OCI-LY3 (cell line): ENCODE data around the gene MAP2K4.

Experiments used
- EZH2phosphoT487 ChIP-seq: fragments of 200-600 bp; shearing (Covaris generic); IDR thresholded peaks from 2 replicates; pipeline ENCODE4 v1.6.1; 2018; ENCODE audit warnings: antibody characterized with exemption, mixed run types, low read depth
- TF ChIP-seq, protein P1 (sequence below): fragments of 200-600, 300-600 bp; sonication (generic); IDR thresholded peaks from 2 replicates; pipeline ENCODE4 v1.5.1; 2014; ENCODE audit warnings: antibody characterized with exemption, low read length, low read depth

DNA sequence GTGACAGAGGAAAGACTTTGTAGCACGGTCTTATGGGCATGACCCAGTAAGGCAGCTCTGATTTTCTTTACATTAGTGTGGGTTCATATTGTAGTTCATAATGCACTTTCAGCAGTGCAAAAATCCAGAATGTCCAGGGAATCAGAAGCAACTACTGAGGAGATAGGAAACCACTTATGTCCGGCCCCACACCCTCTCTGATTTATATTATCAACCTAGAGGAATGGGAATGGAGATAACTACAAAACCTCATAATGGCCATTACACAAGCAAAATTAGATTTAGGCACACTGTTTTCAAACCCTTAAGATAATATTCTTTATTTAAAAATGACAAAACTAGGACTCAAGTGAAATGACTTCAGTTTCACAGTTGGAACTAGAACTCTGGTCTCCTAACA, 7.9 kb downstream of the MAP2K4 start:
- no peak for TF ChIP-seq EZH2phosphoT487
- TF ChIP-seq, protein P1, sequence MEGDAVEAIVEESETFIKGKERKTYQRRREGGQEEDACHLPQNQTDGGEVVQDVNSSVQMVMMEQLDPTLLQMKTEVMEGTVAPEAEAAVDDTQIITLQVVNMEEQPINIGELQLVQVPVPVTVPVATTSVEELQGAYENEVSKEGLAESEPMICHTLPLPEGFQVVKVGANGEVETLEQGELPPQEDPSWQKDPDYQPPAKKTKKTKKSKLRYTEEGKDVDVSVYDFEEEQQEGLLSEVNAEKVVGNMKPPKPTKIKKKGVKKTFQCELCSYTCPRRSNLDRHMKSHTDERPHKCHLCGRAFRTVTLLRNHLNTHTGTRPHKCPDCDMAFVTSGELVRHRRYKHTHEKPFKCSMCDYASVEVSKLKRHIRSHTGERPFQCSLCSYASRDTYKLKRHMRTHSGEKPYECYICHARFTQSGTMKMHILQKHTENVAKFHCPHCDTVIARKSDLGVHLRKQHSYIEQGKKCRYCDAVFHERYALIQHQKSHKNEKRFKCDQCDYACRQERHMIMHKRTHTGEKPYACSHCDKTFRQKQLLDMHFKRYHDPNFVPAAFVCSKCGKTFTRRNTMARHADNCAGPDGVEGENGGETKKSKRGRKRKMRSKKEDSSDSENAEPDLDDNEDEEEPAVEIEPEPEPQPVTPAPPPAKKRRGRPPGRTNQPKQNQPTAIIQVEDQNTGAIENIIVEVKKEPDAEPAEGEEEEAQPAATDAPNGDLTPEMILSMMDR = no peak
